Duodenal mucosa (tissue), 2 donors: Measurements from ENCODE around the gene KRT78.
"Not testable (repeated sequence)": the region's sequence is repeated elsewhere in the genome, so short reads cannot be mapped to it uniquely, and the experiment has no call there.

Experiments
- H3K27ac ChIP-seq: one replicate; pipeline ENCODE4 v1.7.0; 2013; ENCODE audit warnings: low read depth, low read length
- H3K27me3 ChIP-seq, 2 donors: one replicate each; pipeline ENCODE4 v1.7.0; 2013; ENCODE audit warnings: low read length in 2 of 2, control low read depth in 1 of 2; ENCODE audit not compliant: insufficient read depth in 2 of 2, control insufficient read depth in 1 of 2
- H3K36me3 ChIP-seq, 2 donors: one replicate each; pipeline ENCODE4 v1.7.0; 2013; ENCODE audit warnings: low read length in 2 of 2, control low read depth in 1 of 2; ENCODE audit not compliant: insufficient read depth in 2 of 2, control insufficient read depth in 1 of 2
- H3K4me1 ChIP-seq, 2 donors: one replicate each; pipeline ENCODE4 v1.7.0; 2013; ENCODE audit warnings: low read length in 2 of 2, control low read depth in 1 of 2; ENCODE audit not compliant: insufficient read depth in 2 of 2, control insufficient read depth in 1 of 2
- H3K4me3 ChIP-seq, 2 donors: one replicate each; pipeline ENCODE4 v1.7.0; 2013; ENCODE audit warnings: low read length in 2 of 2, low read depth in 1 of 2
- H3K9ac ChIP-seq, 2 donors: one replicate each; pipeline ENCODE4 v1.7.0; 2013; ENCODE audit warnings: low read length in 2 of 2, low read depth in 1 of 2
- H3K9me3 ChIP-seq, 2 donors: one replicate each; pipeline ENCODE4 v1.7.0; 2013; ENCODE audit warnings: low read length in 2 of 2, control low read depth in 1 of 2; ENCODE audit not compliant: control insufficient read depth in 1 of 2

Gene KRT78

DNA sequence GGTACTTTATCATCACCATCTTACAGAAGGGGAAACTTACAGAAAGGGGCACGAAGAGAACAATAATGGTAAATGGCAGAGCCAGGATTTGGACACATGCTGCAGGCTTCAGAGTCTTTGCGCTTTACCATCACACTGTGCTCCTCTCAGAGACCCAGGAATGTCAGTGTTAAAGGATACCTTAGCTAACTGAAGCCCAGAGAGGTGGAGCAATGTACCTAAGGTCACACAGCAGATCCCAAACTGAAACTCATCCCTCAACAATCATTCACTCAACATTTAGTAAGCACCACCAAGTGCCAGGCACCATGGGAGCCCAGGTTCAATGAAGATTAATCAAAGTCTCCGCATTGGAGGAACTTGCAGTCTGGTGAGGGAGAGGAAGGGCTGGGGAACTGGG, 8.0 kb upstream of the KRT78 start:
- Histone ChIP-seq H3K9ac (no peak overlapping the region), H3K27me3 (no peaks in the 10 kb centered on the region), H3K4me1 (peaks cover 9 to 15% of the 10 kb centered on the region in 2 donors), H3K4me3 (no peak overlapping the region), H3K27ac (no peak overlapping the region), H3K9me3 (no peaks in the 10 kb centered on the region), H3K36me3 (no peaks in the 10 kb centered on the region)

GRCh38 chr12:52856077-52856476, 7.3 kb upstream of the KRT78 start:
- H3K9me3 ChIP-seq, H3K9ac ChIP-seq, H3K36me3 ChIP-seq, H3K4me3 ChIP-seq, H3K27me3 ChIP-seq, H3K27ac ChIP-seq: not testable (repeated sequence)
- H3K4me1 ChIP-seq, result peaks cover 9 to 15% of the 10 kb centered on the region in 2 donors

DNA sequence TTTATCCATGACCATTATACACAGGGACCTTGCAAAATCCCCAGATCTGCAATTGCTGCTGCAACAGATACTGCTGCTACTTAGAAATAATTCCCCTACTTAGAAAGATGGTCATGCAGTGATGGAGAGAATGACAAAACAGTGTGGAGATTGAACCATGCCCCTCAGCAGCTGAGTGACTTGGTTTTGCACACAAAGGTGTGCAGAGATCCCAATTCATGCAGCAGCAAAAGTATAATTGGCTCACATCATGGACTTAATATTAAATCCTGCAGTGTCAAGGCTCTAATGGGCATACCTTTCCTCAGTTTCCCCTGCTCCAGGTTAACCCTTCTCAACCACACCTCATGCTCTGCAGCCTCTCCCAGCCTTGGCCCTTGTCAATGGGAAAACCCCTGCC, 3.0 kb upstream of the KRT78 start:
- no peaks in the 10 kb centered on the region for H3K9me3 ChIP-seq
- H3K27me3 ChIP-seq, result no peaks in the 10 kb centered on the region

GRCh38 chr12:52850681-52851080, 1.9 kb upstream of the KRT78 start:
- no peaks in the 10 kb centered on the region for H3K27me3 ChIP-seq
- no peak overlapping the region for H3K27ac ChIP-seq
- no peaks in the 10 kb centered on the region for H3K36me3 ChIP-seq
- no peaks in the 10 kb centered on the region for H3K9me3 ChIP-seq
- no peak overlapping the region for H3K9ac ChIP-seq
- H3K4me1 ChIP-seq, result no peaks in the 10 kb centered on the region
- no peak overlapping the region for H3K4me3 ChIP-seq

More for the DNA sequence above, 3.0 kb upstream of the KRT78 start:
- Histone ChIP-seq H3K4me1 (no peaks in the 10 kb centered on the region), H3K27ac (no peak overlapping the region), H3K9ac (no peak overlapping the region), H3K4me3 (no peak overlapping the region), H3K36me3 (no peaks in the 10 kb centered on the region)

GRCh38 chr12:52849511-52849910, 717 bp upstream of the KRT78 start:
- H3K4me3 ChIP-seq, result no peak overlapping the region
- no peaks in the 10 kb centered on the region for H3K36me3 ChIP-seq
- no peak overlapping the region for H3K9ac ChIP-seq
- no peaks in the 10 kb centered on the region for H3K4me1 ChIP-seq
- no peaks in the 10 kb centered on the region for H3K27me3 ChIP-seq
- no peaks in the 10 kb centered on the region for H3K9me3 ChIP-seq
- no peak overlapping the region for H3K27ac ChIP-seq

DNA sequence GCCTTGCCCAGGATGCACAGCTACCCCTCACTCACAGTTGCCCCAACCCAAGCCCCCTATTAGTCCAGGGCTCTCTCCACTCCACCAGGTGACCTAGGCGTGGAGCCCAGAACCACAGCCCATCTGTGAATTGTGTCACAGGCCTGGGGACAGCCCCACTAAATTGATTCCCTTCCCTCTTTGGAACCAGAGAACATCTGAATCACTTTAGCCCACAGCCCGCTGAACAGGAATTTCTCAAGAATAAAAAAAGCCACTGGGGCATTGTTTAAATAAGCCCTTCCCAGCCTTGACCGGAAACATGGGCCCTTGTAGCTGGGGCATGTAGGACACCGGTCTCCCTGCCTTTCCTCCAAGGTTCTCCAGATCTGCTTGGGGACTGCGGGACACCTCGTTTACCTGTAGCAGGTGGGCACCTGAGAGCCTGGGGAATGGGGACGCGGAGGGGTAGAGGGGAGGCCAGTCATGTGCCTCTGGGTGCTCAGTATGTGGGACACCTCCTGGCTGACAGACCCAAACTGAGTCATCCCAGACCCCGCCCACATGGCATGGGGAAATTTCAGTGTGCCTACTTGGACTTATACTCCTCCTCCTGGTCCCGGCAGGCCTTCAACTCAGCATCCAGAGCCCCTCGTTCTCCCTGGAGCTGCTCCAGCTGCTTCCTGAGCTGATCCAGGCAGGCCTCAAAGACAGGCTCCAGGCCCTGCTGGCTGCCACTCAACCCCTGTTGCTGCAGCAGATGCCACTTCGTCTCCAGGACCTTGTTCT, 1.3 kb downstream of the KRT78 start:
- H3K9ac ChIP-seq, result no peak overlapping the region
- H3K9me3 ChIP-seq, result no peaks in the 10 kb centered on the region
- no peak overlapping the region for H3K27ac ChIP-seq
- no peaks in the 10 kb centered on the region for H3K27me3 ChIP-seq
- H3K4me1 ChIP-seq, result no peaks in the 10 kb centered on the region
- H3K36me3 ChIP-seq, result no peaks in the 10 kb centered on the region
- H3K4me3 ChIP-seq, result no peak overlapping the region

- Histone ChIP-seq H3K4me3 (no peak overlapping the region), H3K9ac (no peak overlapping the region), H3K4me1 (no peaks in the 10 kb centered on the region), H3K36me3 (no peaks in the 10 kb centered on the region), H3K27ac (no peak overlapping the region), H3K9me3 (no peaks in the 10 kb centered on the region), H3K27me3 (no peaks in the 10 kb centered on the region)
Measured at GRCh38 chr12:52846356-52846970, 2.3 kb downstream of the KRT78 start.

DNA sequence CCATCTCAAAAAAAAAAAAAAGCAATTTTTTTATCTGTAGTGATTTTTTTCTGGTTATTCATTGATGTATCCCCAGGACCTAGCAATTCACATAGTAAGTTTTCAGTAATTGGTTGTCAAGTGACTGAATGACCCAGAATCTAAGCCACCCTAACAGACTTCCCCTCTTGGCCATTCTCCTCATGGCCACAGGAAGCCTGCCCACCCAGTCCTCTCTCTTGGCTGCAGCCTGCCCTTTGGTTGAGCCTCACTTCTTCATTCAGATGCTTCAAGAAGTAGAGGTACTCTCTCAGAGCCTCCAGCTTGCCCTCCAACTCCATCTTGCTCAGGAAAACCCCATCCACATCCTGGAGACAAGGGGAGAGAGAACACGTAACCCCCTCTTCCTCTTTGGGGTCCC, 2.8 kb downstream of the KRT78 start:
- no peaks in the 10 kb centered on the region for H3K9me3 ChIP-seq
- no peaks in the 10 kb centered on the region for H3K27me3 ChIP-seq
- H3K9ac ChIP-seq, result no peak overlapping the region
- H3K27ac ChIP-seq, result no peak overlapping the region
- H3K36me3 ChIP-seq, result no peaks in the 10 kb centered on the region
- H3K4me3 ChIP-seq, result no peak overlapping the region
- H3K4me1 ChIP-seq, result no peaks in the 10 kb centered on the region

DNA sequence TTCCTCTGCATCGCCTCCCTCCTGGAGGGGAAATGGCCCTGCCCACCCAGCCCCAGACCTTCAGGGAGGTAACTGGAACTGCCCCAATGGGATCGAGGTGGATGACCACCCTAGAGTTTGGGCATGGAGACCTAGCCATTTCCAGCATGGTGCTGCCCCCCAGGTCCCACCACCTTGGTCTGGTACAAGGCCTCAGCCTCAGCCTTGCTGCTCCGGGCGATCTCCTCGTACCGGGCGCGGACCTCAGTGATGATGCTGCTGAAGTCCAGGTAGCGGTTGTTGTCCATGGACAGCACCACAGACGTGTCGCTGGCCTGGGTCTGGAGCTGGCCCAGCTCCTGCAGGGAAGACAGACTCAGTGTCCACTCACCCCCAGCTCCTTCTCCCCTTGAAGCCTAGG, 4.4 kb downstream of the KRT78 start:
- no peak overlapping the region for H3K27ac ChIP-seq
- H3K4me1 ChIP-seq, result no peaks in the 10 kb centered on the region
- no peaks in the 10 kb centered on the region for H3K36me3 ChIP-seq
- no peaks in the 10 kb centered on the region for H3K9me3 ChIP-seq
- peaks cover 0 to 4% of the 10 kb centered on the region in 2 donors for H3K27me3 ChIP-seq
- H3K9ac ChIP-seq, result no peak overlapping the region
- H3K4me3 ChIP-seq, result no peak overlapping the region

- no peaks in the 10 kb centered on the region for H3K4me1 ChIP-seq
- H3K4me3 ChIP-seq, result no peak overlapping the region
- H3K27ac ChIP-seq, result no peak overlapping the region
- peaks cover 7 to 10% of the 10 kb centered on the region in 2 donors for H3K27me3 ChIP-seq
- no peaks in the 10 kb centered on the region for H3K9me3 ChIP-seq
- H3K9ac ChIP-seq, result no peak overlapping the region
- no peaks in the 10 kb centered on the region for H3K36me3 ChIP-seq
Measured at GRCh38 chr12:52839436-52840105, 9.2 kb downstream of the KRT78 start.
